HG03575 (cell line): Measurements from ENCODE around the gene CXCL13.
"Not testable (repeated sequence)": the region's sequence is repeated elsewhere in the genome, so short reads cannot be mapped to it uniquely, and the experiment has no call there.

ENCODE experiments used
- ATAC-seq: cut with Tn5 transposase; IDR thresholded peaks from one replicate; pipeline ENCODE4 v1.9.1; 2021; ENCODE audit not compliant: unreplicated experiment, insufficient number of reproducible peaks, low FRiP score; ENCODE audit errors: extremely low read depth

The CXCL13 gene

DNA sequence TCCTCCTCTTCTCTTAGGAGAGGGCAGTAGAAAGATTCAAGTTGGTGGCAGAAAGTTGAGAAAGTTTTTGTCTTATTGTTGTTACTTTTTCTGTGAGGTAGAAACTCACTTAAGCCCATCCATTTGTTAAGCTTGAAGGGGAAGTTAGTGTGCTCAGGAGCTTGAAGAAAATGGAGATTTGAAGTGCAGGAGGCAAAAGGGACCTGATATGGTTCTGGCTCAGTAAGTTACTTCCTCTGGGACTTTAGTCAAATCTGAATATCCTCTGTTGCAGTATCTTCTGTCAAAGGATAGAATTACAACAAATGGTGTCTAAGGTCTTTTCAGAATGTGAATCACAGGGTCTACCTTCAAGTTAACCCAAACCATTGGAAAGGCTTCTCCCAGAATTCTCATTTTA is 46.2 kb downstream of the CXCL13 start:
- no peak for ATAC-seq

DNA sequence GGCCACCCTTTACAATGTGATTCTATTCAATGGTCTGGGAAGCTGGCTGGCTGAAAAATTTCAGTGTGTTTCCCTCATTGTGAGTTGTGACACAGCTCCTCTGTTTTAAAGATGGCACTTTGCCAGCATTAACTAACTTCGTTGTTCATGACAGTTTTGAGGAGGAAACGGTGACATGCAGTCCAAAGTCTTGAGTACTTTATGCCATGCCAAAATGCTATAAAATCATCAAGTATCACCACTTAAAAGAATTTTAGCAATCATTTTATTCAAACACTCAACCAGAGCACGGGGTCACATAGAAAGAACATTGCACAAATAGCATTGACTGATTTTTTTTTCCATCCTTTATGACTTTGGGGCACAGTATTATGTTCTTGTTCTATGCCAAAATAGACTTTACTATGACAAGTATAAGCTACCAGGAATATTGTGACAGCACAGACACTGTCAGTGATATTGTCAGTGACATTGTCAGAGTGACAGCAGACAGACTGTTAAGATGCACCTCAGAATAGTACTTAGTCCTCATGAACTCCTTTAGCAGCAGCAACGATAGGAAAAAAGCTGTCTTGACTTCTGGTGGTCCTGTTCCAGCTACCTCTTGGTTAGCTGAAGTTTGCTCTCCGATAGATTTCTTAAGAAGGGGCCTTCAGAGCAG is 46.7 kb downstream of the CXCL13 start:
- ATAC-seq = no peak

DNA sequence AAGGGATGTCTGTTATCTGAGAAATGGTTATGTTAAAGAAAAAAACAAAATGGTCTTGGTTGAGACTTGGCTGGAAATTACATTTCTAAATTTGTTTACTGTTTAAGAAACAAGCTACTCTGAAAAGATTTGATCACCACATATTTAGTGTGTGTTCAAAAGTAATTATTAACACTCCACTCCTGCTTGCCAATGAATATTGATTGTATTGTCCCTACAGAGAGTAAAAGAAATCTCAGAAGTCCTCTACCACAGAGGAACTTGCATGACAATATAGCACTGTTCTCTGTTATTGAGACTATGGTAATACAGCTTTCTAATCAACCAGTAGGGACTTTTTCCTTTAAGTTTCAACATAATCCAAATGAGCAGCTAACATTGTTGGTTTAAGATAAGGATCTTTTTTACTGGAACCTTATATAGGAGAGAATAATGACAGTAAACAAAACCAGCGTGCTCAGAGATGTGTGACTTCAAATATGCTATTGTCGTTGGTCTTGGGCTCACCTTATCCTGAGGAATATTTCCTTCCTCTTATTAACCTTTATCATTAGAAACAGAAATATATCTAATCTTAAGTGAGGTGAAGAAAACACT is 47.6 kb downstream of the CXCL13 start:
- ATAC-seq = no peak

DNA sequence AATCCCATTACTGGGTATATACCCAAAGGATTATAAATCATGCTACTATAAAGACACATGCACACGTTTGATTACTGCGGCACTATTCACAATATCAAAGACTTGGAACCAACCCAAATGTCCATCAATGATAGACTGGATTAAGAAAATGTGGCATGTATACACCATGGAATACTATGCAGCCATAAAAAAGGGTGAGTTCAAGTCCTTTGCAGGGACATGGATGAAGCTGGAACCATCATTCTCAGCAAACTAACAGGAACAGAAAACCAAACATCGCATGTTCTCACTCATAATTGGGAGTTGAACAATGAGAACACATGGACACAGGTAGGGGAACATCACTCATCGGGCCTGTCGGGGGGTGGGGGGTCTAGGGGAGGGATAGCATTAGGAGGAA is 54.7 kb downstream of the CXCL13 start:
- not testable (repeated sequence) for ATAC-seq
